HG03025 (cell line): ENCODE measurements around the gene PCTP.

Source experiments
- ATAC-seq: cut with Tn5 transposase; IDR thresholded peaks from one replicate; pipeline ENCODE4 v1.9.1; 2021; ENCODE audit warnings: mild to moderate bottlenecking, moderate library complexity; ENCODE audit not compliant: unreplicated experiment, low FRiP score

The PCTP gene

GRCh38 chr17:55784666-55785065, 33.8 kb downstream of the PCTP start:
- ATAC-seq: no peak

GRCh38 chr17:55785181-55785580, 34.3 kb downstream of the PCTP start:
- no peak for ATAC-seq

GRCh38 chr17:55793272-55793671, 42.4 kb downstream of the PCTP start:
- ATAC-seq: no peak

- ATAC-seq: no peak
Observed at GRCh38 chr17:55794725-55795482, 44.1 kb downstream of the PCTP start.

- no peak for ATAC-seq
Observed at GRCh38 chr17:55806745-55807495, 56.1 kb downstream of the PCTP start.

GRCh38 chr17:55811536-55811935, 60.7 kb downstream of the PCTP start:
- ATAC-seq: no peak

- ATAC-seq: no peak
Observed at GRCh38 chr17:55812323-55812722, 61.5 kb downstream of the PCTP start.

GRCh38 chr17:55813944-55814343, 63.1 kb downstream of the PCTP start:
- ATAC-seq: no peak

- no peak for ATAC-seq
Observed at GRCh38 chr17:55814377-55814776, 63.5 kb downstream of the PCTP start.

- ATAC-seq: no peak
Observed at GRCh38 chr17:55816532-55817396, 65.9 kb downstream of the PCTP start.

- no peak for ATAC-seq
Observed at GRCh38 chr17:55817397-55817709, 66.5 kb downstream of the PCTP start.

GRCh38 chr17:55818026-55818425, 67.2 kb downstream of the PCTP start:
- ATAC-seq: no peak

- ATAC-seq: no peak
Observed at GRCh38 chr17:55818451-55819375, 67.9 kb downstream of the PCTP start.

- ATAC-seq: no peak
Observed at GRCh38 chr17:55820675-55821074, 69.8 kb downstream of the PCTP start.

GRCh38 chr17:55822028-55822427, 71.2 kb downstream of the PCTP start:
- no peak for ATAC-seq

GRCh38 chr17:55825213-55825612, 74.4 kb downstream of the PCTP start:
- no peak for ATAC-seq
